ENCODE measurements around the gene ZRSR2.

DNA sequence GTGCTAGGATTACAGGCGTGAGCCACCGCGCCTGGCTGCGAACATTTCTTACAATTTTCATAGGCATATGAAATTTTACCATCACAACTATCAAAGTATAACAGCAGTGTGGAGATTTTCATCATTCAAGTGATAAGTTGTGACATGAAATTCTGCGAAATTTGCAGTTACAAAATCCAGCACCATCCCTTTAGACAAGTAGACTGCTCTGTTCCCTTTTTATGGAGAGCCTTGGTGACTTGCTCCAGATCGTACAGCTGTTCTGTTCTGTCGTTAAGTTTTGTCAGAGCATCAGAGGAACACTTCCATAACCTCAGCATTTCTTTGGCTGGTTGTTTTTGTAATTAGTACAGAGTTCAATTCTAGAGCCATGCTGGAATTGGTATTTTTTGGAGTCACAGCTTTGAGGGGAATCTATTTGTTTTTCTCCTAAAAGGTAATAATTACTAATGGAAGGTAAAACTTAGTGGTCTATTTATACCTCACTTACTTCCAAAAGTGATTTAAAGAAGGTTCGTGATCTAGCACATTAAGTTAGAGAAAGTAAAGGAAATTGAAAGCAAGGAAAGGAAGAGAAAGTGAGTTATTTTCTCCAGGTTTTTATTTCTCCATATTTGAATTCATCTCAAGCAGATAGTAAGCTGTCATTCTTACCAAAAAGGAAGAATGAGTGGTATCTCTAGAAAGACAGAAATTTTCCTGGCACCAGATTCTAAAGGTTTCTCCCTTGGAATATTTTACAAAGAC is 22.1 kb downstream of the ZRSR2 start:
- TF ChIP-seq EP300 (IDR thresholded peaks at IDR 0.05; ENCODE audit: borderline replicate concordance in 1 of 2, low read depth in 1 of 2, low read length in 1 of 2) (no peak), SMC3 (IDR thresholded peaks at IDR 0.05; ENCODE audit: low read depth, low read length) (no peak), RAD21 (IDR thresholded peaks at IDR 0.05; ENCODE audit: low read length) (no peak), POLR2AphosphoS5 (IDR thresholded peaks at IDR 0.05; ENCODE audit: low read depth, low read length) (no peak), NFIC (IDR thresholded peaks at IDR 0.05; ENCODE audit: borderline replicate concordance) (no peak), JUND (IDR thresholded peaks at IDR 0.05) (no peak), NRF1 (IDR thresholded peaks at IDR 0.05; ENCODE audit: low read depth, low read length) (no peak)
- TF ChIP-seq, protein P1, sequence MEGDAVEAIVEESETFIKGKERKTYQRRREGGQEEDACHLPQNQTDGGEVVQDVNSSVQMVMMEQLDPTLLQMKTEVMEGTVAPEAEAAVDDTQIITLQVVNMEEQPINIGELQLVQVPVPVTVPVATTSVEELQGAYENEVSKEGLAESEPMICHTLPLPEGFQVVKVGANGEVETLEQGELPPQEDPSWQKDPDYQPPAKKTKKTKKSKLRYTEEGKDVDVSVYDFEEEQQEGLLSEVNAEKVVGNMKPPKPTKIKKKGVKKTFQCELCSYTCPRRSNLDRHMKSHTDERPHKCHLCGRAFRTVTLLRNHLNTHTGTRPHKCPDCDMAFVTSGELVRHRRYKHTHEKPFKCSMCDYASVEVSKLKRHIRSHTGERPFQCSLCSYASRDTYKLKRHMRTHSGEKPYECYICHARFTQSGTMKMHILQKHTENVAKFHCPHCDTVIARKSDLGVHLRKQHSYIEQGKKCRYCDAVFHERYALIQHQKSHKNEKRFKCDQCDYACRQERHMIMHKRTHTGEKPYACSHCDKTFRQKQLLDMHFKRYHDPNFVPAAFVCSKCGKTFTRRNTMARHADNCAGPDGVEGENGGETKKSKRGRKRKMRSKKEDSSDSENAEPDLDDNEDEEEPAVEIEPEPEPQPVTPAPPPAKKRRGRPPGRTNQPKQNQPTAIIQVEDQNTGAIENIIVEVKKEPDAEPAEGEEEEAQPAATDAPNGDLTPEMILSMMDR (IDR thresholded peaks at IDR 0.05) = no peak
- TF ChIP-seq, protein P2, sequence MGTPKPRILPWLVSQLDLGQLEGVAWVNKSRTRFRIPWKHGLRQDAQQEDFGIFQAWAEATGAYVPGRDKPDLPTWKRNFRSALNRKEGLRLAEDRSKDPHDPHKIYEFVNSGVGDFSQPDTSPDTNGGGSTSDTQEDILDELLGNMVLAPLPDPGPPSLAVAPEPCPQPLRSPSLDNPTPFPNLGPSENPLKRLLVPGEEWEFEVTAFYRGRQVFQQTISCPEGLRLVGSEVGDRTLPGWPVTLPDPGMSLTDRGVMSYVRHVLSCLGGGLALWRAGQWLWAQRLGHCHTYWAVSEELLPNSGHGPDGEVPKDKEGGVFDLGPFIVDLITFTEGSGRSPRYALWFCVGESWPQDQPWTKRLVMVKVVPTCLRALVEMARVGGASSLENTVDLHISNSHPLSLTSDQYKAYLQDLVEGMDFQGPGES (IDR thresholded peaks at IDR 0.05; ENCODE audit: low read depth, low read length) = no peak
- TF ChIP-seq, protein P3, sequence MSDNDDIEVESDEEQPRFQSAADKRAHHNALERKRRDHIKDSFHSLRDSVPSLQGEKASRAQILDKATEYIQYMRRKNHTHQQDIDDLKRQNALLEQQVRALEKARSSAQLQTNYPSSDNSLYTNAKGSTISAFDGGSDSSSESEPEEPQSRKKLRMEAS (IDR thresholded peaks at IDR 0.05; ENCODE audit: low read depth) = no peak
